HEK293T (cell line): ENCODE results near the gene SLC35G3.

Experiments
- CTCF ChIA-PET: fragments of 350-600 bp; formaldehyde crosslinking; extraction: SDS; loops from one replicate; lab custom pipeline; 2021; ENCODE audit warnings: antibody characterized with exemption, inconsistent platforms; lab: Yijun Ruan, JAX
- POLR2A ChIA-PET: fragments of 350-600 bp; formaldehyde crosslinking; extraction: SDS; loops from one replicate; lab custom pipeline; 2020; ENCODE audit warnings: antibody characterized with exemption, inconsistent platforms; lab: Yijun Ruan, JAX
- DNase-seq: peaks from one replicate; pipeline ENCODE4 v3.0.0; 2012; ENCODE audit warnings: mixed read lengths; ENCODE audit errors: extremely low spot score
- ARNT ChIP-seq: fragments of 450-650 bp; IDR thresholded peaks from 2 replicates; pipeline ENCODE4 v1.6.1; 2017; ENCODE audit warnings: mild to moderate bottlenecking
- BHLHE40 ChIP-seq: fragments of 450-650 bp; IDR thresholded peaks from 2 replicates; pipeline ENCODE4 v1.6.1; 2016; ENCODE audit warnings: mild to moderate bottlenecking, moderate library complexity, borderline replicate concordance
- CTBP1 ChIP-seq: fragments of 450-650 bp; IDR thresholded peaks from 2 replicates; pipeline ENCODE4 v1.6.1; 2016; ENCODE audit warnings: borderline replicate concordance
- ELF4 ChIP-seq: fragments of 450-650 bp; IDR thresholded peaks from 2 replicates; pipeline ENCODE4 v1.6.1; 2017; ENCODE audit warnings: antibody characterized with exemption
- FOXA1 ChIP-seq: fragments of 450-650 bp; IDR thresholded peaks from 2 replicates; pipeline ENCODE4 v1.6.1; 2016; ENCODE audit warnings: mild to moderate bottlenecking
- FOXK2 ChIP-seq: fragments of 450-650 bp; IDR thresholded peaks from 2 replicates; pipeline ENCODE4 v1.6.1; 2016; ENCODE audit warnings: mild to moderate bottlenecking
- FOXM1 ChIP-seq: fragments of 450-650 bp; IDR thresholded peaks from 2 replicates; pipeline ENCODE4 v1.6.1; 2017; ENCODE audit warnings: mild to moderate bottlenecking, borderline replicate concordance
- HDGF ChIP-seq: fragments of 450-650 bp; IDR thresholded peaks from 2 replicates; pipeline ENCODE4 v1.6.1; 2017; ENCODE audit warnings: antibody characterized with exemption, borderline replicate concordance
- L3MBTL2 ChIP-seq: fragments of 450-650 bp; conservative IDR thresholded peaks from 2 replicates; pipeline ENCODE4 v1.6.1; 2016; ENCODE audit warnings: mild to moderate bottlenecking
- LEF1 ChIP-seq: fragments of 450-650 bp; IDR thresholded peaks from 2 replicates; pipeline ENCODE4 v1.6.1; 2017; ENCODE audit warnings: mild to moderate bottlenecking, borderline replicate concordance
- NFRKB ChIP-seq: fragments of 450-650 bp; IDR thresholded peaks from 2 replicates; pipeline ENCODE4 v1.6.1; 2016; ENCODE audit warnings: mild to moderate bottlenecking, moderate library complexity
- PKNOX1 ChIP-seq: fragments of 450-650 bp; IDR thresholded peaks from 2 replicates; pipeline ENCODE4 v1.6.1; 2016
- SP1 ChIP-seq: fragments of 450-650 bp; IDR thresholded peaks from 2 replicates; pipeline ENCODE4 v1.6.1; 2017
- SUZ12 ChIP-seq: fragments of 450-650 bp; IDR thresholded peaks from 2 replicates; pipeline ENCODE4 v1.6.1; 2016; ENCODE audit warnings: mild to moderate bottlenecking
- TARDBP ChIP-seq: fragments of 450-650 bp; IDR thresholded peaks from 2 replicates; pipeline ENCODE4 v1.6.1; 2016
- ZNF384 ChIP-seq: fragments of 450-650 bp; IDR thresholded peaks from 2 replicates; pipeline ENCODE4 v1.6.1; 2016

Gene SLC35G3

GRCh38 chr17:35192708-35193107 lies 1.5 kb downstream of the SLC35G3 start:
- TF ChIP-seq BHLHE40 (no peak), CTBP1 (no peak), PKNOX1 (no peak), SP1 (no peak), LEF1 (no peak), FOXM1 (no peak), FOXA1 (no peak), HDGF (no peak), TARDBP (no peak), ARNT (no peak), SUZ12 (no peak), L3MBTL2 (no peak), NFRKB (no peak)
- DNase-seq = no peak
- ChIA-PET POLR2A (no interaction called here), CTCF (no interaction called here)

- DNase-seq = no peak
- ChIA-PET CTCF (no interaction called here), POLR2A (no interaction called here)
- no peak for TF ChIP-seq ZNF384
- no peak for TF ChIP-seq PKNOX1
- no peak for TF ChIP-seq SUZ12
- no peak for TF ChIP-seq CTBP1
- TF ChIP-seq L3MBTL2 = no peak
- TF ChIP-seq ARNT = no peak
- TF ChIP-seq ELF4 = no peak
- TF ChIP-seq SP1 = no peak
- no peak for TF ChIP-seq NFRKB
- TF ChIP-seq TARDBP = no peak
Observed at GRCh38 chr17:35191001-35191695, 3.0 kb downstream of the SLC35G3 start.

- CTCF ChIA-PET = interaction anchor here (0.6 kb wide), 1 partner anchor 21 kb away, joined by 5 read pairs; no protein-coding TSS in a partner anchor
- DNase-seq = no peak
- no peak for TF ChIP-seq SUZ12
- no peak for TF ChIP-seq SP1
- TF ChIP-seq ZNF384 = no peak
- no peak for TF ChIP-seq HDGF
- no peak for TF ChIP-seq FOXK2
- TF ChIP-seq FOXM1 = no peak
- POLR2A ChIA-PET = no interaction called here
Observed at GRCh38 chr17:35189291-35189690, 4.9 kb downstream of the SLC35G3 start.

GRCh38 chr17:35188111-35188510 lies 6.1 kb downstream of the SLC35G3 start:
- TF ChIP-seq ZNF384 (no peak), FOXK2 (no peak), LEF1 (no peak), PKNOX1 (no peak), FOXM1 (no peak), FOXA1 (no peak), TARDBP (no peak)

GRCh38 chr17:35187481-35187880 lies 6.7 kb downstream of the SLC35G3 start:
- TF ChIP-seq HDGF = no peak
- TF ChIP-seq FOXA1 = no peak
- no peak for TF ChIP-seq ZNF384
- TF ChIP-seq LEF1 = no peak
- TF ChIP-seq NFRKB = no peak
- TF ChIP-seq BHLHE40 = no peak
- TF ChIP-seq SUZ12 = no peak
- TF ChIP-seq SP1 = no peak
- no peak for TF ChIP-seq FOXM1
- TF ChIP-seq ELF4 = no peak
- no peak for TF ChIP-seq PKNOX1
- TF ChIP-seq ARNT = no peak
- ChIA-PET POLR2A (no interaction called here), CTCF (interaction anchor here (0.6 kb wide), 1 partner anchor 664 kb away, joined by 3 read pairs; no protein-coding TSS in a partner anchor)
- no peak for DNase-seq

More at GRCh38 chr17:35188111-35188510, 6.1 kb downstream of the SLC35G3 start:
- ChIA-PET CTCF (interaction anchor here (0.6 kb wide), 1 partner anchor 665 kb away, joined by 3 read pairs; no protein-coding TSS in a partner anchor), POLR2A (no interaction called here)
- DNase-seq = no peak

GRCh38 chr17:35185849-35186248 lies 8.3 kb downstream of the SLC35G3 start:
- TF ChIP-seq NFRKB (no peak), FOXK2 (no peak), HDGF (no peak), SP1 (no peak), LEF1 (no peak), SUZ12 (no peak), L3MBTL2 (no peak), CTBP1 (no peak), PKNOX1 (no peak), ZNF384 (no peak)
- ChIA-PET CTCF (no interaction called here), POLR2A (no interaction called here)
- no peak for DNase-seq
